ENCODE measurements around the gene ARHGAP40. TPM values are rescaled to one million over a fixed set of nuclear protein-coding genes. Genes with fewer than 3 reads are reported as not detected.

ARHGAP40 gene
- total RNA-seq, 1 donor: not detected

- peak; percentile 18 for DNase-seq (ENCODE audit: low read depth)
- no peak overlapping the region for H3K4me3 ChIP-seq (ENCODE audit: low read depth, low read length)
- TF ChIP-seq, protein P1, sequence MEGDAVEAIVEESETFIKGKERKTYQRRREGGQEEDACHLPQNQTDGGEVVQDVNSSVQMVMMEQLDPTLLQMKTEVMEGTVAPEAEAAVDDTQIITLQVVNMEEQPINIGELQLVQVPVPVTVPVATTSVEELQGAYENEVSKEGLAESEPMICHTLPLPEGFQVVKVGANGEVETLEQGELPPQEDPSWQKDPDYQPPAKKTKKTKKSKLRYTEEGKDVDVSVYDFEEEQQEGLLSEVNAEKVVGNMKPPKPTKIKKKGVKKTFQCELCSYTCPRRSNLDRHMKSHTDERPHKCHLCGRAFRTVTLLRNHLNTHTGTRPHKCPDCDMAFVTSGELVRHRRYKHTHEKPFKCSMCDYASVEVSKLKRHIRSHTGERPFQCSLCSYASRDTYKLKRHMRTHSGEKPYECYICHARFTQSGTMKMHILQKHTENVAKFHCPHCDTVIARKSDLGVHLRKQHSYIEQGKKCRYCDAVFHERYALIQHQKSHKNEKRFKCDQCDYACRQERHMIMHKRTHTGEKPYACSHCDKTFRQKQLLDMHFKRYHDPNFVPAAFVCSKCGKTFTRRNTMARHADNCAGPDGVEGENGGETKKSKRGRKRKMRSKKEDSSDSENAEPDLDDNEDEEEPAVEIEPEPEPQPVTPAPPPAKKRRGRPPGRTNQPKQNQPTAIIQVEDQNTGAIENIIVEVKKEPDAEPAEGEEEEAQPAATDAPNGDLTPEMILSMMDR (IDR thresholded peaks at IDR 0.05; ENCODE audit: insufficient read depth, low read depth, low read length): peak; percentile 53
These were observed 47.8 kb downstream of the ARHGAP40 start for GRCh38 chr20:38649275-38649891.

DNA sequence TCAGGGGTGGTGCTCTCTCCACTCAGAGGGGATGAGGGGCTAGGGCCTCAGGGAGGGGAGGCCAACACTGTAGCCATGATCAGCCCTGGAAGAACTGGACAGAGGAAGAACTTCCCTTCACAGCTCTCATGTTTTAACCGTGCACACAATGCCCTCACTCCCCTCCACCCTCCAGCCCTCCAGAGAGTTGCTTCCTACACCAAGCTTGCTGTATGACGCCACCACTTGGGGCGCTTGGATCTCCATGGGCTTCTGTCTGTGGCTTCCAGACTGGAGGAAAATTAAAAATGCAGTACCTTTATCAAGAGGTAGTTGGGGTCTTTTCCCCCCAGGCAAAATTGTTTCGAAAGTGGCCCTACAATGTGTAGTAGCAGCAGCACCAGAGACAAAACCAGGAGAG lies 48.4 kb downstream of the ARHGAP40 start:
- DNase-seq (ENCODE audit: low read depth): no peak
- no peak overlapping the region for H3K4me3 ChIP-seq (ENCODE audit: low read depth, low read length)
- TF ChIP-seq, protein P1 (IDR thresholded peaks at IDR 0.05; ENCODE audit: insufficient read depth, low read depth, low read length): no peak

- DNase-seq (ENCODE audit: low read depth): no peak
- TF ChIP-seq, protein P1 (IDR thresholded peaks at IDR 0.05; ENCODE audit: insufficient read depth, low read depth, low read length): no peak
- no peak overlapping the region for H3K4me3 ChIP-seq (ENCODE audit: low read depth, low read length)
These were observed 49.5 kb downstream of the ARHGAP40 start for GRCh38 chr20:38651154-38651553.

GRCh38 chr20:38651562-38651961 lies 50.0 kb downstream of the ARHGAP40 start:
- DNase-seq (ENCODE audit: low read depth): no peak
- TF ChIP-seq, protein P1 (IDR thresholded peaks at IDR 0.05; ENCODE audit: insufficient read depth, low read depth, low read length): no peak

DNA sequence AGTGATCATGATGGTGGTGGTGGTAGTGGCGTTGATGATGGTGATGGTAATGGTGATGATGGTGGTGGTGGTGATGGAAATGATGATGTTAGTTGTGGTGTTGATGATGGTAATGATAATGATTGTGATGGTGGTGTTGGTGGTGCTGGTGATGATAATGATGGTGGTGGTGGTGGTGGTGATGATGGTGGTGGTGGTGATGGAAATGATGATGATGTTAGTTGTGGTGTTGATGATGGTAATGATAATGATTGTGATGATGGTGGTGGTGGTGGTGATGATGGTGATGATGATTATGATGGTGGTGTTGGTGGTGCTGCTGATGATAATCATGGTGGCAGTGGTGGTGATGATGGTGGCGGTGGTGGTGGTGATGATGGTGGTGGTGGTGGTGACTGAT lies 51.4 kb downstream of the ARHGAP40 start:
- no peak for DNase-seq (ENCODE audit: low read depth)
- no peak overlapping the region for H3K4me3 ChIP-seq (ENCODE audit: low read depth, low read length)
- TF ChIP-seq, protein P1 (IDR thresholded peaks at IDR 0.05; ENCODE audit: insufficient read depth, low read depth, low read length): no peak

More at GRCh38 chr20:38651562-38651961, 50.0 kb downstream of the ARHGAP40 start:
- no peak overlapping the region for H3K4me3 ChIP-seq (ENCODE audit: low read depth, low read length)

DNA sequence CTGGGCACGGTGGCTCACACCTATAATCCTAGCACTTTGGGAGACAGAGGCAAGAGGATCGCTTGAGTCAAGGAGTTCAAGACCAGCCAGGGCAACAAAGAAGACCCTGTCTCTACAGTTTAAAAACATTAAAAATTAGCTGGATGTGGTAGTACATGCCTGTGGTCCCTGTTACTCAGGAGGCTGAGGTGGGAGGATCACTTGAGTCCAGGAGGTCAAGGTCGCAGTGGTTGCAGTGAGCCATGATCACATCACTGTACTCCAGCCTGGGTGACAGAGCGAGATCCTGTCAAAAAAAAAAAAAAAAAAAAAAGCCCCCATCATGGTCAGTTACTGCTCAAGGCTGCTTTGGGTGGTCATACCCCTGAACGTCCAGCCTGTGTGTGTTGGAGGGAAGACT lies 55.8 kb downstream of the ARHGAP40 start:
- DNase-seq (ENCODE audit: low read depth): no peak
- H3K4me3 ChIP-seq (ENCODE audit: low read depth, low read length): no peak overlapping the region
- TF ChIP-seq, protein P1 (IDR thresholded peaks at IDR 0.05; ENCODE audit: insufficient read depth, low read depth, low read length): no peak
